ENCODE measurements around the gene KAT8.

DNA sequence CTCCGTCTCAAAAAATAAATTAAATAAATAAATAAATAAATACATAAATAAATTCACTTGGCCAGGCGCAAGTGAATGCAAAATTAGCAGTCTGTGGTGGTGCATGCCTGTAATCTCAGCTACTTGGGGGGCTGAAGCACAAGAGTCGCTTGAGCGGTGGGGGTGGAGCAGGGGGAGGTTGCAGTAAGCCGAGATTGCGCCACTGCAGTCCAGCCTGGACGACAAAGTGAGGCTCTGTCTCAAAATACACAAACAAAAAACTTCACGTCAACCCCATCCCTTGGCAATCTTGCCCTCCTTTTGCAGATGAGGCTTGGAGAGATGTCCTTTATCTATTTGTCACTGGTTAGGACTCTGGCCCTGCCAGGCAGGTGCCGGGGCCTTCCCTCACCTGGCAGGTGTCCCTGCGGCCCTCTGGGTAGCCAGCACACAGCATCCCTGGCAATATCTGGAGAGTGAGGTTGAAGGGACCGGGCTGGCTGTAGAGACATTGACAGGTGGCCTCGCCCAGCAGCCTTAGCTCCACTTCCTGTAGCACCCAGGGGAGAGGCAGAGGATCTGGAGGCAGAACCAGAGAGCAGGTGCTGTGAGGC lies 28.0 kb downstream of the KAT8 start:
- no peak for TF ChIP-seq TARDBP (IDR thresholded peaks at IDR 0.05)
- no peak for TF ChIP-seq ELF4 (IDR thresholded peaks at IDR 0.05)
- TF ChIP-seq ARNT (IDR thresholded peaks at IDR 0.05) = no peak
- no peak for TF ChIP-seq FOXM1 (IDR thresholded peaks at IDR 0.05; ENCODE audit: borderline replicate concordance)
- TF ChIP-seq HDGF (IDR thresholded peaks at IDR 0.05; ENCODE audit: borderline replicate concordance) = no peak
- TF ChIP-seq SUZ12 (IDR thresholded peaks at IDR 0.05) = no peak
- TF ChIP-seq, protein P1, sequence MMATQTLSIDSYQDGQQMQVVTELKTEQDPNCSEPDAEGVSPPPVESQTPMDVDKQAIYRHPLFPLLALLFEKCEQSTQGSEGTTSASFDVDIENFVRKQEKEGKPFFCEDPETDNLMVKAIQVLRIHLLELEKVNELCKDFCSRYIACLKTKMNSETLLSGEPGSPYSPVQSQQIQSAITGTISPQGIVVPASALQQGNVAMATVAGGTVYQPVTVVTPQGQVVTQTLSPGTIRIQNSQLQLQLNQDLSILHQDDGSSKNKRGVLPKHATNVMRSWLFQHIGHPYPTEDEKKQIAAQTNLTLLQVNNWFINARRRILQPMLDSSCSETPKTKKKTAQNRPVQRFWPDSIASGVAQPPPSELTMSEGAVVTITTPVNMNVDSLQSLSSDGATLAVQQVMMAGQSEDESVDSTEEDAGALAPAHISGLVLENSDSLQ (IDR thresholded peaks at IDR 0.05) = no peak
- no peak for TF ChIP-seq FOXA1 (IDR thresholded peaks at IDR 0.05)
- TF ChIP-seq ZNF384 (IDR thresholded peaks at IDR 0.05) = no peak
- no peak for TF ChIP-seq SP1 (IDR thresholded peaks at IDR 0.05)
- no peak for TF ChIP-seq BHLHE40 (IDR thresholded peaks at IDR 0.05; ENCODE audit: borderline replicate concordance)
- no peak for TF ChIP-seq NFRKB (IDR thresholded peaks at IDR 0.05)
- no peak for TF ChIP-seq FOXK2 (IDR thresholded peaks at IDR 0.05)
- no peak for TF ChIP-seq LEF1 (IDR thresholded peaks at IDR 0.05; ENCODE audit: borderline replicate concordance)

All from HEK293T (cell line).